ENCODE data around the gene ASMTL. TPM values are rescaled to one million over a fixed set of nuclear protein-coding genes. Genes with fewer than 3 reads are reported as not detected.

ASMTL gene
- total RNA-seq, 6 experiments from 2014 or later, result 12.5 to 27.3 (median 18.6) TPM

DNA sequence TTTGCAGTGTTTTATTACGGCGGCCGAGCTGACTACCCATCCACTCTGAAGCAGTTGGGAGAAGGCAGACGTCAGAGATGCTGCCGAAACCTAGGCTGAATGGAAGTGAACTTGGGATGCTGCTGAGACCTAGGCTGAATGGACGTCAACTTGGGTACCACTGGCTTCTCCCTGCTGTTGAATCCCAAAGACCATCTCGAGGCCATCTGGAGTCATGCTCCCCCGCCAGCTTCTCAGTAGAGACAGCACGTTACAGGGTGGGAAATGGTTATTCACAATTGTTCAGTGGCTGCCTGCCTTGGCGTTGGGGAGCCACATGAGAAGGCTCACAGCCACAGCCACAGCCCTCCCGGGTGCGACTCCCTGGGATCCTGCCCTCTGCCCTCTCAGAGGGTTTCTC lies 43.4 kb upstream of the ASMTL start:
- Histone ChIP-seq H3K4me3 (no peak overlapping the region), H3K27ac (no peak overlapping the region), H3K9me3 (no peaks in the 10 kb centered on the region), H3K27me3 (no peaks in the 10 kb centered on the region), H3K4me1 (no peaks in the 10 kb centered on the region), H3K36me3 (no peaks in the 10 kb centered on the region)
- peak in 1 of 3 donors; percentile 18 for DNase-seq
- TF ChIP-seq CTCF (IDR thresholded peaks at IDR 0.05) (no peak), POLR2A (IDR thresholded peaks at IDR 0.05) (no peak)
- WGBS (ENCODE audit: insufficient coverage, low coverage, low lambda C conversion rate, missing lambda C conversion rate), result 73% methylated on average over 4 of the region's 12 CpGs
- ATAC-seq, result no peak
- intact Hi-C loops (cut with DNase I), result no loop called here

DNA sequence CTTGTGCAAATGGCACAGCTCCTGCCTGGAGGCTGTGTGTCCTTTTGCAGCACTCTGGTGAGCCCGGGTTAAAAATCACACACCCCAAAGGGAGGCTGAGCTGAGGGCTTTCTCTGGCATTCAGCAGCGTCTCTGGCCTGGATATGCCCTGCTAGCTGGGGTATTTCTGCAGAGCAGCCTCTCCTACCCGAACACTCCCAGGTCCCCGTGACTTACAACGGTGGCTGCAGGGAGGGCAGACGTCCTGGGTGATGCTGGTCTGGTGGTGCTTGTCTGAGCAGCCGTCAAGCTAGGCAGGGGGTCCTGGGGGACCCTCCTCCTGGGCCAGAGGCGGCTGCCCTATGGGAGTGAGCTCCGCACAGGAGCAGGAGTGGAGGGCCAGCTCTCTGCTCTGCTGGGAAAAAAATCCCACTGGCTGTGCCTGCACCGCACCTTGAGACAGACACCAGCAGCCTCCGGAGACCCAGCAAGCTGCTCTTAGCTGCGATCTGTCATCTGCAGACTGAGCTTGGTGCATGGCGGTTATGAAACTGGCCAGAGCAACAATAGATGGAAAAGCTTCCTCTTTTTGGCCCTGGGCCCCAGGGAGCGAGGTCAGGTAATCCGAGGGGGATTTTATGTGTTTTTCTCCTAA lies 41.3 kb upstream of the ASMTL start:
- DNase-seq, result peak in 2 of 3 donors; percentile 39 to 53
- WGBS (ENCODE audit: insufficient coverage, low coverage, low lambda C conversion rate, missing lambda C conversion rate), result 32% methylated on average over 9 of the region's 15 CpGs
- no peaks in the 10 kb centered on the region for H3K36me3 ChIP-seq
- intact Hi-C loops (cut with DNase I), result no loop called here
- ATAC-seq, result peak; percentile 53 to 69 (median 56)
- H3K27me3 ChIP-seq, result no peaks in the 10 kb centered on the region
- H3K4me3 ChIP-seq, result no peak overlapping the region
- H3K27ac ChIP-seq, result no peak overlapping the region
- H3K9me3 ChIP-seq, result no peaks in the 10 kb centered on the region
- H3K4me1 ChIP-seq, result no peaks in the 10 kb centered on the region
- TF ChIP-seq CTCF (IDR thresholded peaks at IDR 0.05) (no peak), POLR2A (IDR thresholded peaks at IDR 0.05) (no peak)

DNA sequence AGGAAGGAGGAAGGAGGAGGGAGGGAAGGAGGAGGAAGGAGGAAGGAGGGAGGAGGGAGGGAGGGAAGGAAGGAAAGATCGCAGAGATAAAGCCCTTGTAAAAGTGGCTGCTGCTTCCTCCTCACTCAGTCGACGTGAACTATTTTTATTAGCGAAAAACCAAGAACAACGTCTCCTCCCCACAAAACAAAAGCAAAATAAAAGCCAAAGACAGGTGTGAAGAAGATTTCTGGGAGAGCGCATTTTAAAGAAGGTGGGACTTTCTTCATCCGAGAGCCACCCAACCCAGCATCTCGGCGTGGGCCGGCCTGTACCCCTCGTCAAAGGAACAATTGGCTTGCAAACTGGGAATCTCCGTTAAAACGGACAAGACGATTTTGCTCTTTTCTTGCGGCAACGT lies 40.7 kb upstream of the ASMTL start:
- H3K4me1 ChIP-seq, result no peaks in the 10 kb centered on the region
- H3K9me3 ChIP-seq, result no peaks in the 10 kb centered on the region
- no peak overlapping the region for H3K27ac ChIP-seq
- intact Hi-C loops (cut with DNase I), result no loop called here
- no peak for DNase-seq
- no peak for ATAC-seq
- 29% methylated on average over 16 of the region's 16 CpGs for WGBS (ENCODE audit: insufficient coverage, low coverage, low lambda C conversion rate, missing lambda C conversion rate)
- H3K36me3 ChIP-seq, result no peaks in the 10 kb centered on the region
- no peak overlapping the region for H3K4me3 ChIP-seq
- no peaks in the 10 kb centered on the region for H3K27me3 ChIP-seq
- no peak for TF ChIP-seq CTCF (IDR thresholded peaks at IDR 0.05)

DNA sequence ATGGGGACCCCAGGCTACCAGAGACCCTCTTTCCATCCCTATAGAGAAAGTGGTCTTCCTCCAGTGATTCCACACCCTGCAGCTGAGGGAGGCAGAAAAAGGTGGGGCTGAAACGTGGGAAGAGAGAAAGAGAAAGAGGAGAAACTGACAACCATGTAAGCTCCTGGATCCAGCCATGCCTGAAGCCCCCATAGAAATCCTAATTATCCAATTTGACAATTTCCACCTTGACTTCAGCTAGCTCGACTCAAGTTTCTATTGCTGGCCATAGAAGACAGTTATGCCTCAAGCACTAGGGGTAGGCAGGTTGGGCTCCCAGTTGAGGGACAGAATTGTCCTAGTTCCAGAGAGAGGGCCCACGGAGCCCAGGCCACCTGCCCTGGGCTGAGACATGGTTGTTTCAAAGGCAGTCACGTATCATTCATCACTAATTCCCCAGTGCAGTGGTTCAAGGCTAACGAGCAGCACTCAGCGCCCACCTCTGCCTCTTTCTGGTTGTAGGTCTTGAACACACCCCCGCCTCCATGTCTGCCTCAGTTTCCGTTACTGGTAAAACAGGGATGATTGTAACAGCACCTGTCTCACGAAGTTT lies 39.8 kb upstream of the ASMTL start:
- 69% methylated on average over 4 of the region's 9 CpGs for WGBS (ENCODE audit: insufficient coverage, low coverage, low lambda C conversion rate, missing lambda C conversion rate)
- H3K4me3 ChIP-seq, result no peak overlapping the region
- no peak for ATAC-seq
- H3K36me3 ChIP-seq, result no peaks in the 10 kb centered on the region
- no peaks in the 10 kb centered on the region for H3K27me3 ChIP-seq
- H3K27ac ChIP-seq, result no peak overlapping the region
- DNase-seq, result peak in 2 of 3 donors; percentile 19 to 26
- no peak for TF ChIP-seq CTCF (IDR thresholded peaks at IDR 0.05)
- intact Hi-C loops (cut with DNase I), result no loop called here
- no peaks in the 10 kb centered on the region for H3K9me3 ChIP-seq
- no peaks in the 10 kb centered on the region for H3K4me1 ChIP-seq

All from right lobe of liver (tissue), 6 donors.